SK-N-SH treated with all-trans-retinoic acid at 6 μM for 48 hours (cell line): Measurements from ENCODE around the gene CCR7.

Experiments used
- ATAC-seq: fragments of 200-7000 bp; cut with Tn5 transposase; 3 replicates; pipeline ENCODE4 v1.9.1; 2020; ENCODE audit warnings: mild to moderate bottlenecking, moderate library complexity
- ARNTL ChIP-seq: fragments of 450-650 bp; formaldehyde crosslinking; IDR thresholded peaks from 2 replicates; pipeline ENCODE4 v1.5.0; 2020; ENCODE audit warnings: low read depth, mild to moderate bottlenecking, moderate library complexity, borderline replicate concordance
- BACH2 ChIP-seq: fragments of 250-450 bp; sonication (Bioruptor Pico); IDR thresholded peaks from 2 replicates; pipeline ENCODE4 v1.9.0; 2021; ENCODE audit warnings: mild to moderate bottlenecking, borderline replicate concordance
- CREB5 ChIP-seq: fragments of 250-450 bp; sonication (Bioruptor Pico); IDR thresholded peaks from 2 replicates; pipeline ENCODE4 v1.5.1; 2020; ENCODE audit warnings: low read depth, mild to moderate bottlenecking, moderate library complexity
- CSDC2 ChIP-seq: fragments of 250-450 bp; sonication (Bioruptor Pico); IDR thresholded peaks from 2 replicates; pipeline ENCODE4 v1.5.0; 2020; ENCODE audit warnings: mild to moderate bottlenecking, moderate library complexity
- CSRNP3 ChIP-seq: fragments of 250-450 bp; sonication (Bioruptor Pico); IDR thresholded peaks from 2 replicates; pipeline ENCODE4 v1.5.1; 2021; ENCODE audit warnings: mild to moderate bottlenecking, moderate library complexity
- ESRRG ChIP-seq: fragments of 250-450 bp; sonication (Bioruptor Pico); IDR thresholded peaks from 2 replicates; pipeline ENCODE4 v1.6.1; 2021; ENCODE audit warnings: mild to moderate bottlenecking
- GLIS3 ChIP-seq: fragments of 250-450 bp; sonication (Bioruptor Pico); IDR thresholded peaks from 2 replicates; pipeline ENCODE4 v1.5.0; 2020; ENCODE audit warnings: mild to moderate bottlenecking, moderate library complexity
- ISL1 ChIP-seq: fragments of 250-450 bp; sonication (Bioruptor Pico); IDR thresholded peaks from 2 replicates; pipeline ENCODE4 v2.1.2; 2022; ENCODE audit warnings: mild to moderate bottlenecking, moderate library complexity
- PATZ1 ChIP-seq: fragments of 250-450 bp; sonication (Bioruptor Pico); IDR thresholded peaks from 2 replicates; pipeline ENCODE4 v1.8.0; 2020; ENCODE audit warnings: mild to moderate bottlenecking, moderate library complexity, borderline replicate concordance
- POU6F1 ChIP-seq: fragments of 250-450 bp; sonication (Bioruptor Pico); IDR thresholded peaks from 2 replicates; pipeline ENCODE4 v1.8.0; 2021; ENCODE audit warnings: low read depth, mild to moderate bottlenecking, moderate library complexity, borderline replicate concordance
- PPARA ChIP-seq: fragments of 250-450 bp; sonication (Bioruptor Pico); IDR thresholded peaks from 2 replicates; pipeline ENCODE4 v1.5.0; 2020; ENCODE audit warnings: mild to moderate bottlenecking, borderline replicate concordance
- RARB ChIP-seq: fragments of 250-450 bp; sonication (Bioruptor Pico); IDR thresholded peaks from 2 replicates; pipeline ENCODE4 v1.8.0; 2021; ENCODE audit warnings: mild to moderate bottlenecking, moderate library complexity
- SNAI2 ChIP-seq: fragments of 250-450 bp; sonication (Bioruptor Pico); IDR thresholded peaks from 2 replicates; pipeline ENCODE4 v1.5.0; 2020; ENCODE audit warnings: mild to moderate bottlenecking, moderate library complexity
- TCF4 ChIP-seq: fragments of 250-450 bp; sonication (Bioruptor Pico); IDR thresholded peaks from 2 replicates; pipeline ENCODE4 v1.8.0; 2021; ENCODE audit warnings: mild to moderate bottlenecking, moderate library complexity, borderline replicate concordance
- TOX ChIP-seq: fragments of 250-450 bp; sonication (Bioruptor Pico); IDR thresholded peaks from 2 replicates; pipeline ENCODE4 v1.8.0; 2021; ENCODE audit warnings: mild to moderate bottlenecking, moderate library complexity, borderline replicate concordance
- ZC3H10 ChIP-seq: fragments of 250-450 bp; sonication (Bioruptor Pico); IDR thresholded peaks from 2 replicates; pipeline ENCODE4 v1.5.1; 2021; ENCODE audit warnings: mild to moderate bottlenecking, moderate library complexity
- ZFP3 ChIP-seq: fragments of 250-450 bp; sonication (Bioruptor Pico); IDR thresholded peaks from 2 replicates; pipeline ENCODE4 v1.5.0; 2020; ENCODE audit warnings: mild to moderate bottlenecking, moderate library complexity
- ZFP30 ChIP-seq: fragments of 450-650 bp; formaldehyde crosslinking; IDR thresholded peaks from 2 replicates; pipeline ENCODE4 v1.5.0; 2022; ENCODE audit warnings: mild to moderate bottlenecking, moderate library complexity
- ZNF565 ChIP-seq: fragments of 450-650 bp; formaldehyde crosslinking; conservative IDR thresholded peaks from 2 replicates; pipeline ENCODE4 v1.5.0; 2020; ENCODE audit warnings: low read depth, mild to moderate bottlenecking, moderate library complexity
- ZNF70 ChIP-seq: fragments of 450-650 bp; formaldehyde crosslinking; IDR thresholded peaks from 2 replicates; pipeline ENCODE4 v1.5.0; 2020; ENCODE audit warnings: mild to moderate bottlenecking, moderate library complexity
- ZNF8 ChIP-seq: fragments of 450-650 bp; formaldehyde crosslinking; IDR thresholded peaks from 2 replicates; pipeline ENCODE4 v1.5.0; 2020; ENCODE audit warnings: mild to moderate bottlenecking, moderate library complexity

CCR7 gene

GRCh38 chr17:40563220-40564052 lies 1.8 kb downstream of the CCR7 start:
- no peak for ATAC-seq
- TF ChIP-seq PATZ1 (CRISPR knock-in tag) (no peak), ZNF565 (no peak), TCF4 (no peak), RARB (CRISPR knock-in tag) (no peak), ARNTL (CRISPR knock-in tag) (no peak), ZFP30 (CRISPR knock-in tag) (no peak), CREB5 (CRISPR knock-in tag) (no peak), PPARA (no peak), ZNF8 (CRISPR knock-in tag) (no peak), ISL1 (CRISPR knock-in tag) (no peak), GLIS3 (CRISPR knock-in tag) (no peak), ESRRG (CRISPR knock-in tag) (no peak), POU6F1 (CRISPR knock-in tag) (no peak)

DNA sequence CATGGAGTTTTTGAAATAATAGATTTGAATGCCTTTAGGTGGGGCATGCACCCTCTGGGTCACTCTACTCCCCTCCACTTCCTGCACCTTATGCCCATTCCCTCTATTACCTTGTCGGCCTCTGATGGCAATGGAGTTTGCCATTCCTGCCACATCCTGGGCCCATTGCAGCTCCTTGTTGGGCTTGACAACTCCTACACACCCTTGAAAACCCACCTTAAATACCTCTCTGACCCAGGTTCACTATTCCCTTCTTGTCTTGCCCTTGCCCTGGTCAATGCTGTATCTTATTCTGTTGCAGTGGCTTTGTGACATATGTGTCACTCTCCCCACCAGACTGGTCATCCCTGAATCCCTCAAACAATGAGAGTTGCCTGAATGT lies 2.4 kb downstream of the CCR7 start:
- no peak for ATAC-seq
- TF ChIP-seq RARB (CRISPR knock-in tag) (no peak), TOX (CRISPR knock-in tag) (no peak), ZNF565 (no peak), ZNF70 (CRISPR knock-in tag) (no peak), POU6F1 (CRISPR knock-in tag) (no peak), ISL1 (CRISPR knock-in tag) (no peak), CSDC2 (CRISPR knock-in tag) (no peak)

- no peak for ATAC-seq
- no peak for TF ChIP-seq RARB (CRISPR knock-in tag)
- no peak for TF ChIP-seq ZC3H10 (CRISPR knock-in tag)
- TF ChIP-seq, all 23 proteins: peak for 0
Observed at GRCh38 chr17:40561871-40562611, 3.2 kb downstream of the CCR7 start.

DNA sequence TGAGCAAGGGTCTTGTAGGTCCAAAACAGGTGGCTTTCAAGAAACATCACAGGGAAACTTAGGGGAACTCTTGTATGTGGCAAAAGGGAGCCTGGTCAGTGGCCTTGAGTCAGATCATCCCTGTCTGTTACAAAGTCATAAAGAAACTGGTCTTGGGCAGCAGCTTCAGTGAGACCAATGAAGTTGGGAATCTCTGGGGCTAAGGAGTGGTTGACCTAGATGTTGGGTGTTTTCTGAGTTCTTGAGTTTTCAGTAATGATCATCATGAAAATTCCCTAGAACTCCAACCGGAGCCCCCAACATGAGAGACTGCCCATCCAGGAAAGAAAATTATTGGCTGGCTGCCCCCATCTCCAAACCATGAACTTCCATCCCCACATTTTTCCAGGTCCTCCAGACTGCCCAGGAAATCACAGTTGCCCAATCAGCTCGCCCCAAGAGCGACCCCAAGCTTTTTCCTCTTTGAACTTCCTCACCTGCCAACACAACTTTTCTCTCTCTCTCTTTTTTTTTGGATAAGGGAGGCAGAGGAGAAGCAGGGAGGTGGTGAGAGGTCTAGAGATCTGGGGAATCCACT lies 3.9 kb downstream of the CCR7 start:
- no peak for ATAC-seq
- TF ChIP-seq TCF4 (no peak), TOX (CRISPR knock-in tag) (no peak), ESRRG (CRISPR knock-in tag) (no peak), ZNF70 (CRISPR knock-in tag) (no peak), RARB (CRISPR knock-in tag) (no peak), ZFP3 (CRISPR knock-in tag) (no peak), CSRNP3 (no peak), SNAI2 (CRISPR knock-in tag) (no peak), ARNTL (CRISPR knock-in tag) (no peak), PATZ1 (CRISPR knock-in tag) (no peak), ZC3H10 (CRISPR knock-in tag) (no peak), CREB5 (CRISPR knock-in tag) (no peak), GLIS3 (CRISPR knock-in tag) (no peak), BACH2 (CRISPR knock-in tag) (no peak), ZNF565 (no peak), ZNF8 (CRISPR knock-in tag) (no peak), CSDC2 (CRISPR knock-in tag) (no peak), PPARA (no peak), ZFP30 (CRISPR knock-in tag) (no peak)
